ENCODE measurements around the gene KCNC4.
A peak's percentile ranks its signal among the peaks of the same experiment; 100 is the strongest.

KCNC4 gene

DNA sequence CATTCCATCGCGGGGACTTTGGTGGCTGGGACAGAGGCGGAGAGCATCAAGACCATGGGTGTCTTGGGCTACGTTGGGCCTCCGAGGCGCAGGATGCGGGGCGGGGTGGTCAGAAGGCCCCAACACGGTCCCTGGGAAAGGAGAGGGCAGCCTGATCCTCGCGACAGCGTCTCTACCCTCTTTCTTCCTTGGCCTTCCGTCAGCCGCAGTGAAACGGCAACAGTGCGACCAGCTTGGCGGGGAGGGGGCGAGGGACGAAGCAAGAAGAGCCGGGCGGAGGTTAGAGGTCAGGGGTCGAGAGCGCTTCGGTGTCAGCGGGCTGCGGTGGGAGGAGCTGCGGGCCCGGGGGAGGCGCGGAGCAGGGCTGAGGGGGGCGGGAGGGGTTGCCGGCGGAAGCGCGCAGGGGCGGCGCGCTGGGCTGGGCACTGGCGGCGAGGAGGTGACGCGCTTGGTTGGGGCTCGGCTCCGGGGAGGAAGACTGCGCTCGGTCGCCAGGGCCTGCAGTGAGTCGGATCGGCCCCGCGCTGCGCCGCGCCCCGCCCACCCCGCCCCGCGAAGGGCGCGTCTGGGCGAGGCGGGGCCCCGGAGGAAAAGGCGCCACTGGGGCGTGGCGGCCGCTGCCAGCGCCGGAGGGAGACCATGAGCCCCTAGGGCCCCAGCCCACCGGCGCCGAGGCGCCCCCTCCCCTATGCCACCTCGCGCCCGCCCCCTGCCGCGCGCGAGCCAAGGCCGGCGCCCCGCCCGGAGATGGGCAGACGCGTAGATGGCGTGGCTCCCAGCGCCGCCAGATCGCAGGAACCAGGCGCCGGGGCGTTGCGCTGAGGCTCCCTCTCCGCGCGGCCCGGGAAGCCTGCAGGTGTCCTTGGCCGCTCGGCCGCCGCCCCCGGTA, at the start of gene KCNC4:
Gene KCNC4, plus strand, starts transcription at position 600 of the 889 bp plus-strand sequence. CDS start 1,186 bp downstream, outside the sequence.
- peak; percentile 81 to 87 for DNase-seq (ENCODE audit: low read depth in 2 of 2)

- DNase-seq (ENCODE audit: low read depth in 2 of 2) = no peak
Measured at GRCh38 chr1:110160538-110161100, 49.5 kb upstream of the KCNC4 start.

DNA sequence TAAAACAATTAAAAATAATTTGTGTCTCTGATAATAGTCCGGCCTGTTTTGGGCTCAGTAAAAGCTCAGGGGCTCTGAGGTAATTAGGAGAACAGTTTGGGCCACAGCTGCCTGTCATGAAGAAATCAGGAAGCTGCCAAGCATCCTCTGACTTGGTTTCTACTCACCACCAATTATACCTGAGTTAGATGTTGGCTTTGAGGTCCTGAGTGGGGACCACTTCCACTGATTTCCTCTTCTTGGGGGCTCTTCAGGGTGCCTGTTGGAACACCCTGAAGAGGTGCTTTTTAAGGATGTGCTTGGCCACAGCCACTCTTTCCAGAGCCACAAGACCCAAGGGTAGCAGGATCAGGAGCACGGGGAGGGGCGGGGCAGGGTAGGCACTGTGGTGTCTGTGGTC, 48.9 kb upstream of the KCNC4 start:
- no peak for DNase-seq (ENCODE audit: low read depth in 2 of 2)

- DNase-seq (ENCODE audit: low read depth in 2 of 2) = no peak
Measured at GRCh38 chr1:110161849-110162248, 48.3 kb upstream of the KCNC4 start.

DNA sequence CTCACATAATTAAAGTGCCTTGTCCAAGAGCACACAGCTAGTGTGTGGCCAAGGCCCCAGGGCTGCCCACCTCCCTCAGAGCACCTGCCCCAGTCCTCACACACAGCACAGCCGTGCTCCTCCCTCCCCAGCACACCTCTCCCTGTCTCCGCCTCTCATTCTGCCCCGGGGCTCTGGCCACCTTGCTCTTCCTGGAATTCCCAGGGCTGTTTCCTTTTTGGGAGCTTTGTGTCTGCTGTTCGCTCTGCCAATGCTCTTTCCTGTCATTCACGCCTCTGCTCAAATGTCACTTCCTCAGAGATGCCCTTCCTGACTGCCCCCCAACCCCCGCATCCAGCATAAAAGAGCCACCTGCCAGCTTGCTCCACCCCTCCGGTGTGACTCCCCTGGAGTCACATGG, 46.5 kb upstream of the KCNC4 start:
- DNase-seq (ENCODE audit: low read depth in 2 of 2) = no peak

GRCh38 chr1:110164725-110165350, 45.3 kb upstream of the KCNC4 start:
- no peak for DNase-seq (ENCODE audit: low read depth in 2 of 2)

- no peak for DNase-seq (ENCODE audit: low read depth in 2 of 2)
Measured at GRCh38 chr1:110165761-110166231, 44.3 kb upstream of the KCNC4 start.

GRCh38 chr1:110166861-110167260, 43.3 kb upstream of the KCNC4 start:
- DNase-seq (ENCODE audit: low read depth in 2 of 2) = no peak

DNA sequence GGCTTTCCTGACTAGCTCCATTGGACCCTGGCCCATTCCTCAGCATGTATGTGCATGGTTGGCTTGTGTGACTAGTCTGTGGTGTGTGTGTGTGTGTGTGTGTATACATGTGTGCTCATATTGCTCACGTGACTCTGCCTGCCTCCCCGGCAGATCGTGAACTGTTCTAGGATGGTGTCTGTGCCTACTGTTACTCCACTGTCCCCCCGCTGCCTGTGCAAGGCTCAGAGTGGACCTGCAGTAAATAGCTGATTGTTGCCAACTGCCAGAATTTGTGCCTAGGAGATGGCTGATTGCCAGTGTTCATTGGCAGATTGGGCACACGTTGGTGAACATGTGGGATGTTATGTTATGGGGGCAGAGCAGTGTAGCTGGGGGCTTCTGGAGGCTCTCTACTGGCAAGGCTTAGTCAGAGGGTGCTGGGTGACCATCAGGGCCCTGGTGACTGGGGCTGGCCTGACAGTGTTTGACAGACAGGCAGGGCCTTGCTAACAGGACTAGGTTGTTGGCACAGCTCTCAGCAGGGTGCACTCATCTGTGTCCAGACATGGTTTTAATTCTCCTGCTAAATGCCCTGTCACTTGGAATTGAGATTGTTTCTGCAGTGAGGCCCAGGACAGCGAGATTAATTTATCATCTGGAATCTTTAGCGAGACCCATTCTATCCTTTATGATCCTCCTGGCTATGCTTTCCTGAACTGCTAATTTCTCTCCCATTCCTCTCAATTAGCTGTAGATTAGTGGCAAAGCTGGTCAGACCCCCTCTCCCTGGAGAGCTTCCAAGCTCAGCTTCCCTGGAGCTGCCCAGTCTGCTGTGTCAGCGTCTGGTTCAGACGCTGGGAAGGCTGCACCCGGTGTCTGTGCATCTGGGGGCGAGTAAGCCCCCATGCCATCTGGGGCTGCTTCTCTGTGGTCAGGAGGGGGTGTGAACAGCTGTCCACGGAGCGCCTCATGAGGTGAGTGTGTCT, 39.1 kb upstream of the KCNC4 start:
- no peak for DNase-seq (ENCODE audit: low read depth in 2 of 2)

GRCh38 chr1:110172001-110172400, 38.1 kb upstream of the KCNC4 start:
- no peak for DNase-seq (ENCODE audit: low read depth in 2 of 2)

- no peak for DNase-seq (ENCODE audit: low read depth in 2 of 2)
Measured at GRCh38 chr1:110173466-110174105, 36.5 kb upstream of the KCNC4 start.

DNA sequence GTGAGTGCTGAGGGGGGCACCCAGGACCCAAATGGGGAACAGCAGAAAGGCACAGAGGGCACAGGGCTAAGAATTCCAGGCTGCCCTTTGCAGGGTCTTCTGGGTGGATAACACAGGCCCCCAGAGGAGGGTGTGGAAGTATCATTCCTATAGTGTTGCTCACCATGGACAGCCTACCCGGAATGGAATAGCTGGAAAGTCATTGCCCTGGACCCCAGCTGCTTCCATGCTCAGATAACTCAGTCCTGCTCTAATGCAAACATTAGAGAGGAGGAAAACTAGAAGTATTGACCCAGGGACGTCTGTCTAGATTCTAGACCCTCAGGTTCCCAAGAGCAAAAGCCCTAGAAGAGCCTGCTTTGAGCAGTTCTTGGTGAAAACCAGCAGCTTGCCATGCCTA, 35.2 kb upstream of the KCNC4 start:
- no peak for DNase-seq (ENCODE audit: low read depth in 2 of 2)

GRCh38 chr1:110176299-110176956, 33.7 kb upstream of the KCNC4 start:
- DNase-seq (ENCODE audit: low read depth in 2 of 2) = no peak

- no peak for DNase-seq (ENCODE audit: low read depth in 2 of 2)
Measured at GRCh38 chr1:110177775-110178174, 32.3 kb upstream of the KCNC4 start.

GRCh38 chr1:110183642-110184167, 26.4 kb upstream of the KCNC4 start:
- no peak for DNase-seq (ENCODE audit: low read depth in 2 of 2)

DNA sequence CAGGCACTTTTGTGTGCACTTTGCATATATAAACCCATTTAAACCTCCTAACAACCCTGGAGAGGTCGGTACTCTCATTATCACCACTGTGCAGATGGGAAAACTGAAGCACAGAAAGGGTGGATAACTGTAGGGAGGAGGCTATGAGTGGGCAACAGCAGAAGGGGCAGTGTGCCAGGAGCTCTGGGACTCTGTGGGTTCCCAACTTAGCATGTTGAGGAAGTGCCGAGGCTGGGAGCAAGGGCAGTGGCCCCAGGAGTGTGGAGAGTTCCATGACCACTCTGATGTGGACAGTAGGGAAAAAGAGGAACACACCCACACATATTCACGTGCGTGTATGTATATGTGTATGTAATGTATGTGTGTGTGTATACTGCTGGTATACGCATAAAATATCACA, 25.7 kb upstream of the KCNC4 start:
- DNase-seq (ENCODE audit: low read depth in 2 of 2) = no peak

DNA sequence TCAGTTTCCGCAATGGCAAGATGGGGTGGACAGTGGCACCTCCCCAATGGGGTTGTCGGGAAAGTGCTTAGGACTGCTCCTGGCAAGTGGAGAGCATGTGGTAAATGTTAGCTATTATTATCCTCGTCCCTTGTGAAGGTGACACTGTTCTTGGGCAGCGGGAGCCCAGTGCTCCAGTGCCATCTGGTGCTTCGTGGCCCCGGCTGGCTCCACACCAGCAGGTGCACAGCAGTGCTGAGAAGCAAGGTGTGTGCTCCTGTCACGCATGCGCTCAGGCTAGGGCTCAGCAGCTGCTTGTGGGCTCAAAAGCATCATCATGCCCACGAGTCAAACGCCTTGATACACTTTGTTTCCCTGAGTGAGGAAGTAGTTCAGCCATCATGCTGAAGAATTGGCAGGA, 24.9 kb upstream of the KCNC4 start:
- no peak for DNase-seq (ENCODE audit: low read depth in 2 of 2)

- DNase-seq (ENCODE audit: low read depth in 2 of 2) = no peak
Measured at GRCh38 chr1:110186558-110186957, 23.6 kb upstream of the KCNC4 start.

GRCh38 chr1:110187139-110187890, 22.8 kb upstream of the KCNC4 start:
- no peak for DNase-seq (ENCODE audit: low read depth in 2 of 2)

All from stimulated activated CD4-positive, alpha-beta T cell treated with anti-CD3 and anti-CD28 coated beads, Interleukin-4, amount 100 ng/mL, for 48 hours (primary cell).